Measurements from ENCODE around the gene BMF. TPM values are rescaled to one million over a fixed set of nuclear protein-coding genes. Genes with fewer than 3 reads are reported as not detected.

BMF gene
- total RNA-seq, 1 donor from 2014 or later = 7.4 TPM

Other genes with a start within 250 kb of the BMF start
- gene GPR176, start 188.6 kb downstream of the BMF start, total RNA-seq = 28.1 and 32.6 TPM in 2 replicates
- gene EIF2AK4, start 174.8 kb downstream of the BMF start, total RNA-seq = 68.3 and 70.0 TPM in 2 replicates
- gene SRP14, start 69.7 kb downstream of the BMF start, total RNA-seq = 268 and 288 TPM in 2 replicates
- 1.8 and 2.1 TPM in 2 replicates for gene BUB1B, start 52.2 kb upstream of the BMF start, total RNA-seq
- 0.21 and 0.48 TPM in 2 replicates for gene PAK6, start 130.2 kb upstream of the BMF start, total RNA-seq
- 0.42 TPM in 1 of 2 replicates, not detected in the other for gene ANKRD63, start 174.2 kb upstream of the BMF start, total RNA-seq
- 0.99 and 1.4 TPM in 2 replicates for gene PLCB2, start 199.1 kb upstream of the BMF start, total RNA-seq
- 40.5 and 73.3 TPM in 2 replicates for gene INAFM2, start 214.8 kb upstream of the BMF start, total RNA-seq
- gene CCDC9B, start 232.1 kb upstream of the BMF start, total RNA-seq = 30.1 and 41.6 TPM in 2 replicates
- not detected in 2 replicates for gene PHGR1, start 242.2 kb upstream of the BMF start, total RNA-seq
- 1.6 and 3.5 TPM in 2 replicates for gene DISP2, start 249.3 kb upstream of the BMF start, total RNA-seq